Measurements from ENCODE around the gene ITGA1.

DNA sequence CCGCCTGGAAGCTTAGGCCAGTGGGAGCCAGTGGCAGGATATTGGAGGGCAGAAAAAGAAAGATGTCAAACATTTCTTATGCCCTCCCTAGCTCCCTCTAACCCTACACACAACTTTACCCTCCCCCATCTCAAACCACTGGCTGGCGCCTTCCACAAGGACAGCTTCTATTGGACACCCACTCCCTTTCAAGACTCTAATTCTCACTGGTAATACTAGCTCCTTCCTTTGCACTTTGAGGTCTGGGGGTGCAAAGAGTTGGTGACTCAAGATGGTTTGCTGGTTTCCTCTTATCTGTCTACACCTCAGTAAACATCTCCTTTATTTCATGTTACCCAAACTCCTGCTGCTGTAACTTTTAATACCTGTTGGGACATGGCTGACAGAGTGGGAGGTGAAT lies 11.6 kb upstream of the ITGA1 start:
- no peak for TF ChIP-seq CHD1 (IDR thresholded peaks at IDR 0.05; ENCODE audit: low read depth, low read length)
- no peak for TF ChIP-seq CTCF (IDR thresholded peaks at IDR 0.05; ENCODE audit: control extremely low read depth in 1 of 3, insufficient read depth in 1 of 3, low read depth in 1 of 3, low read length in 3 of 3)
- no peak for TF ChIP-seq EZH2 (IDR thresholded peaks at IDR 0.05; ENCODE audit: low read depth, low read length, severe bottlenecking)
- no peak for TF ChIP-seq ASH2L (IDR thresholded peaks at IDR 0.05; ENCODE audit: low read length)
- no peak for TF ChIP-seq POLR2A (IDR thresholded peaks at IDR 0.05; ENCODE audit: control extremely low read depth in 1 of 2, low read depth in 2 of 2, low read length in 2 of 2)
- TF ChIP-seq SRF (IDR thresholded peaks at IDR 0.05; ENCODE audit: low read depth, low read length), result no peak
- no peak for TF ChIP-seq BRCA1 (IDR thresholded peaks at IDR 0.05; ENCODE audit: low read depth, low read length)
- TF ChIP-seq MAFK (IDR thresholded peaks at IDR 0.05; ENCODE audit: low read depth, low read length), result no peak
- no peak for TF ChIP-seq KDM4A (IDR thresholded peaks at IDR 0.05; ENCODE audit: low read depth, low read length, severe bottlenecking)
